NCI-H128 (cell line): ENCODE data around the gene ASB5.

Experiments used
- DNase-seq: peaks from one replicate; lab custom pipeline; 2025; ENCODE audit not compliant: unreplicated experiment; lab: John Stamatoyannopoulos, UW

Gene ASB5

DNA sequence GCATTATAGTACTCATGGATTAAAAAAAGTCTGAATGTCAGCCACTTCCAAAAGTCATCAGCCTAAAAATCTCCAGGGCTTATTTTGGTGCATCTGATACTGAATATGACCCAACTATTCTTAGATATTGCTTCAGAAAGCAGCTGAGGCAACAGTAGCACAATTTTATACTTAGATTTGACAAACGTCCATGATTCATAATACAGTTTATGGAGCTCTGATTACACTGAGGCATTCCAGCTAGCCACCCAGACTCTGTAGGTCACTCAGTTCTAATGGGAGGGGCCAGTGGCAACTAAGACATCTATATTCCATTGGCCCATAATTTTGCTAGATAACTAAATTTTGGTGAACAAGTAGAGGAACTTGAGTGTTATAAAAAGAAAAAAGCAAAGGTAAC lies 84.0 kb downstream of the ASB5 start:
- no peak for DNase-seq
